ENCODE data around the gene OLFM1.

DNA sequence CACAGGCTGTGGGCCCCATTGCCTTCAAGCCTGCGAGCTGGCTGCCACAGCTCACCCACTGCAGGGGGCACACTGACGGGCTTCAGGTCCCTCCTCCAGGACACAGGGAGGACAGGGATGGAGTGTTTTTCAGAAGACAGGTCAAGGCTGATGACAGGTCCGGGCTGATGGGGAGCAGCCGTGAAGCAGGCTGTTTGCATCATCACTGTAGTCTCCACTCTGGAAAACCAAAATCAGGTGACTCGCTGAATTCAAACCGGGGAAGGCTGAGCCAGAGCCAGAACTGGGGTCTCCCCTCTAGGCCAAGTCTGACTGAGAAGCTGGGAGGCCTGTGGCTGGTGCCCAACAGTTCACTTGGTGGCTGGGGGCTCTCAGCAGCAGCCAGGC lies 48.5 kb downstream of the OLFM1 start:
- TF ChIP-seq, protein P1, sequence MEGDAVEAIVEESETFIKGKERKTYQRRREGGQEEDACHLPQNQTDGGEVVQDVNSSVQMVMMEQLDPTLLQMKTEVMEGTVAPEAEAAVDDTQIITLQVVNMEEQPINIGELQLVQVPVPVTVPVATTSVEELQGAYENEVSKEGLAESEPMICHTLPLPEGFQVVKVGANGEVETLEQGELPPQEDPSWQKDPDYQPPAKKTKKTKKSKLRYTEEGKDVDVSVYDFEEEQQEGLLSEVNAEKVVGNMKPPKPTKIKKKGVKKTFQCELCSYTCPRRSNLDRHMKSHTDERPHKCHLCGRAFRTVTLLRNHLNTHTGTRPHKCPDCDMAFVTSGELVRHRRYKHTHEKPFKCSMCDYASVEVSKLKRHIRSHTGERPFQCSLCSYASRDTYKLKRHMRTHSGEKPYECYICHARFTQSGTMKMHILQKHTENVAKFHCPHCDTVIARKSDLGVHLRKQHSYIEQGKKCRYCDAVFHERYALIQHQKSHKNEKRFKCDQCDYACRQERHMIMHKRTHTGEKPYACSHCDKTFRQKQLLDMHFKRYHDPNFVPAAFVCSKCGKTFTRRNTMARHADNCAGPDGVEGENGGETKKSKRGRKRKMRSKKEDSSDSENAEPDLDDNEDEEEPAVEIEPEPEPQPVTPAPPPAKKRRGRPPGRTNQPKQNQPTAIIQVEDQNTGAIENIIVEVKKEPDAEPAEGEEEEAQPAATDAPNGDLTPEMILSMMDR (IDR thresholded peaks at IDR 0.05), result no peak
- no peak for TF ChIP-seq POLR2A (IDR thresholded peaks at IDR 0.05)

Measured in breast epithelium (tissue), 3 donors.